Tibial nerve (tissue), 4 donors: Measurements from ENCODE around the gene TCEA3. TPM values are rescaled to one million over a fixed set of nuclear protein-coding genes. Genes with fewer than 3 reads are reported as not detected.

Experiments used
- DNase-seq, 2 donors: peaks; one replicate each; pipeline ENCODE4 v3.0.0-alpha.2; 2019; ENCODE audit warnings: low spot score in 2 of 2
- H3K27ac ChIP-seq, 4 donors: fragments of 200-600 bp; sonication (generic) in 3 of 4; one replicate each; pipeline ENCODE4 v1.5.1; 2017 to 2019; ENCODE audit warnings: mild to moderate bottlenecking in 1 of 4
- H3K27me3 ChIP-seq, 2 donors: fragments of 200-600 bp; sonication (generic) in 1 of 2; one replicate each; pipeline versions ENCODE4 v1.5.1 to v1.6.0; 2017 to 2019
- H3K36me3 ChIP-seq, 3 donors: fragments of 200-600 bp; sonication (generic); one replicate each; pipeline ENCODE4 v1.5.1; 2018 to 2019
- H3K4me1 ChIP-seq, 4 donors: fragments of 200-600 bp; sonication (generic) in 3 of 4; one replicate each; pipeline ENCODE4 v1.5.1; 2017 to 2019
- H3K4me3 ChIP-seq, 4 donors: fragments of 200-600 bp; sonication (generic) in 3 of 4; one replicate each; pipeline ENCODE4 v1.5.1; 2017 to 2019; ENCODE audit warnings: mild to moderate bottlenecking in 1 of 4, moderate library complexity in 1 of 4
- H3K9me3 ChIP-seq, 4 donors: fragments of 200-600 bp; sonication (generic) in 3 of 4; one replicate each; pipeline ENCODE4 v1.5.1; 2017 to 2019
- EP300 ChIP-seq, 2 donors: sonication (generic); formaldehyde crosslinking; IDR thresholded peaks; one replicate each; pipeline ENCODE4 v1.6.1; 2017; ENCODE audit warnings: antibody characterized with exemption in 2 of 2, mild to moderate bottlenecking in 1 of 2
- POLR2A ChIP-seq, 2 donors: fragments of 450-650 bp; IDR thresholded peaks; one replicate each; pipeline ENCODE4 v1.6.1; 2017; ENCODE audit warnings: antibody characterized with exemption in 2 of 2, mild to moderate bottlenecking in 2 of 2, moderate library complexity in 2 of 2
- WGBS, 2 donors: methylation state at CpG; one replicate each; pipeline ENCODE4 v1.1.5; 2018; 5-methylcytosine and 5-hydroxymethylcytosine counted together
- total RNA-seq, 4 donors: library from RNA; depleted of rRNA; stranded (reverse); fragments of >200 nt; gene quantifications; one replicate each; pipeline ENCODE4 v1.1.0, GENCODE V29; 2016
- TF ChIP-seq, protein P1 (sequence below), 5 experiments: fragments of 200-600 bp in 3 of 5; fragments of 450-650 bp in 2 of 5; sonication (generic) in 3 of 5; IDR thresholded peaks; one replicate each; pipeline ENCODE4 v1.5.1; 2016 to 2019; ENCODE audit warnings: antibody characterized with exemption in 5 of 5, mild to moderate bottlenecking in 3 of 5, moderate library complexity in 2 of 5

TCEA3 gene
- total RNA-seq, 4 donors from 2014 or later: 21.0 to 48.5 (median 38.8) TPM

- Histone ChIP-seq H3K27me3 (no peaks in the 10 kb centered on the region), H3K4me3 (no peak overlapping the region), H3K9me3 (peaks cover 11 to 56% (median 26%) of the 10 kb centered on the region in 4 donors), H3K27ac (peak overlapping the region in 1 of 4 donors; percentile 3), H3K36me3 (peaks cover 17 to 62% (median 41%) of the 10 kb centered on the region in 3 donors), H3K4me1 (peaks cover 0 to 32% (median 21%) of the 10 kb centered on the region in 4 donors)
- WGBS, 2 donors: 50 to 60% methylated on average over 2 of the region's 2 CpGs
- no peak for TF ChIP-seq EP300 (IDR thresholded peaks at IDR 0.05)
- TF ChIP-seq, protein P1, sequence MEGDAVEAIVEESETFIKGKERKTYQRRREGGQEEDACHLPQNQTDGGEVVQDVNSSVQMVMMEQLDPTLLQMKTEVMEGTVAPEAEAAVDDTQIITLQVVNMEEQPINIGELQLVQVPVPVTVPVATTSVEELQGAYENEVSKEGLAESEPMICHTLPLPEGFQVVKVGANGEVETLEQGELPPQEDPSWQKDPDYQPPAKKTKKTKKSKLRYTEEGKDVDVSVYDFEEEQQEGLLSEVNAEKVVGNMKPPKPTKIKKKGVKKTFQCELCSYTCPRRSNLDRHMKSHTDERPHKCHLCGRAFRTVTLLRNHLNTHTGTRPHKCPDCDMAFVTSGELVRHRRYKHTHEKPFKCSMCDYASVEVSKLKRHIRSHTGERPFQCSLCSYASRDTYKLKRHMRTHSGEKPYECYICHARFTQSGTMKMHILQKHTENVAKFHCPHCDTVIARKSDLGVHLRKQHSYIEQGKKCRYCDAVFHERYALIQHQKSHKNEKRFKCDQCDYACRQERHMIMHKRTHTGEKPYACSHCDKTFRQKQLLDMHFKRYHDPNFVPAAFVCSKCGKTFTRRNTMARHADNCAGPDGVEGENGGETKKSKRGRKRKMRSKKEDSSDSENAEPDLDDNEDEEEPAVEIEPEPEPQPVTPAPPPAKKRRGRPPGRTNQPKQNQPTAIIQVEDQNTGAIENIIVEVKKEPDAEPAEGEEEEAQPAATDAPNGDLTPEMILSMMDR (IDR thresholded peaks at IDR 0.05): no peak
- no peak for TF ChIP-seq POLR2A (IDR thresholded peaks at IDR 0.05)
- DNase-seq: no peak
Observed at GRCh38 chr1:23366146-23366545, 58.4 kb downstream of the TCEA3 start.

DNA sequence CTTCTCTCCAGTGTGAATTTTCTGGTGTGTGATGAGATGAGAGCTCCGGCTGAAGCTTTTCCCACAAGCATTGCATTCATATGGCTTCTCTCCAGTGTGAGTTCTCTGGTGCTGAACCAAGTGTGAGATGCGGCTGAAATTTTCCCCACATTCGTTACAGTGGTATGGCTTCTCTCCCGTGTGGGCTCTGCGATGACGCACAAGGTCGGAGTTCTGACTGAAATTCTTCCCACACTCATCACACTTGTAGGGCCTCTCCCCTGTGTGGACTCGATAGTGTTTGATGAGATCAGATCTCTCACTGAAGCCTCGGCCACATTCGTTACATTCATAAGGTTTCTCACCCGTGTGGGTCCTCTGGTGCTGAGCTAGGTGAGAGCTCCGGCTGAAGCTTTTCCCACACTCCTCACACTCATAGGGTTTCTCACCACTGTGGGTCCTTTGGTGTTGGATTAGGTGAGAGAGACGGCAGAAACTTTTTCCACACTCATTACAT lies 62.3 kb downstream of the TCEA3 start:
- H3K9me3 ChIP-seq: peaks cover 11 to 84% (median 41%) of the 10 kb centered on the region in 4 donors

GRCh38 chr1:23358310-23358875 lies 66.2 kb downstream of the TCEA3 start:
- H3K27me3 ChIP-seq: no peaks in the 10 kb centered on the region
- H3K27ac ChIP-seq: no peak overlapping the region
- H3K4me1 ChIP-seq: peaks cover 0 to 17% (median 0%) of the 10 kb centered on the region in 4 donors
- peaks cover 11 to 50% (median 34%) of the 10 kb centered on the region in 4 donors for H3K9me3 ChIP-seq
- DNase-seq: no peak
- TF ChIP-seq, protein P1 (IDR thresholded peaks at IDR 0.05): no peak
- TF ChIP-seq EP300 (IDR thresholded peaks at IDR 0.05): no peak
- TF ChIP-seq POLR2A (IDR thresholded peaks at IDR 0.05): no peak
- no peak overlapping the region for H3K4me3 ChIP-seq
- peaks cover 19 to 56% (median 27%) of the 10 kb centered on the region in 3 donors for H3K36me3 ChIP-seq
- 93 to 94% methylated on average over 3 of the region's 3 CpGs for WGBS, 2 donors

More for the DNA sequence above, 62.3 kb downstream of the TCEA3 start:
- H3K4me1 ChIP-seq: peaks cover 0 to 18% (median 8%) of the 10 kb centered on the region in 4 donors
- H3K27ac ChIP-seq: no peak overlapping the region
- peaks cover 19 to 90% (median 46%) of the 10 kb centered on the region in 3 donors for H3K36me3 ChIP-seq
- 96 to 99% methylated on average over 13 of the region's 13 CpGs for WGBS, 2 donors
- no peaks in the 10 kb centered on the region for H3K27me3 ChIP-seq
- H3K4me3 ChIP-seq: no peak overlapping the region
- DNase-seq: no peak
- TF ChIP-seq, protein P1 (IDR thresholded peaks at IDR 0.05): no peak
- TF ChIP-seq POLR2A (IDR thresholded peaks at IDR 0.05) (no peak), EP300 (IDR thresholded peaks at IDR 0.05) (no peak)

- TF ChIP-seq, protein P1 (IDR thresholded peaks at IDR 0.05): no peak
- TF ChIP-seq POLR2A (IDR thresholded peaks at IDR 0.05): no peak
- H3K27ac ChIP-seq: peak overlapping the region in 2 of 4 donors; percentile 13 to 45
Observed at GRCh38 chr1:23357138-23357908, 67.2 kb downstream of the TCEA3 start.

More at GRCh38 chr1:23357138-23357908, 67.2 kb downstream of the TCEA3 start:
- no peak for DNase-seq
- Histone ChIP-seq H3K9me3 (peaks cover 5 to 40% (median 26%) of the 10 kb centered on the region in 4 donors), H3K36me3 (peaks cover 11 to 45% (median 17%) of the 10 kb centered on the region in 3 donors), H3K4me3 (no peak overlapping the region), H3K4me1 (peaks cover 0 to 17% (median 0%) of the 10 kb centered on the region in 4 donors), H3K27me3 (no peaks in the 10 kb centered on the region)
- WGBS, 2 donors: 20 to 31% methylated on average over 3 of the region's 3 CpGs
